HEK293 (cell line): ENCODE data around the gene FAM3C.

Experiments
- CTCF ChIA-PET: fragments of 350-600 bp; formaldehyde crosslinking; extraction: SDS; loops from one replicate; lab custom pipeline; 2021; ENCODE audit warnings: antibody characterized with exemption; lab: Yijun Ruan, JAX
- POLR2A ChIA-PET: fragments of 300-600 bp; formaldehyde crosslinking; extraction: SDS; loops from one replicate; lab custom pipeline; 2020; ENCODE audit warnings: antibody characterized with exemption, inconsistent platforms; lab: Yijun Ruan, JAX
- H3K27ac ChIP-seq: fragments of 200-500 bp; sonication (Bioruptor generic); 2 replicates; pipeline ENCODE4 v1.5.1; 2014; ENCODE audit warnings: low read depth, low read length, control low read depth, inconsistent platforms; ENCODE audit errors: extremely low read depth
- H3K36me3 ChIP-seq, 2 experiments: fragments of 200-500 bp in 1 of 2; sonication (Bioruptor generic) in 1 of 2; 1 replicate in 1 of 2; 2 replicates in 1 of 2; pipeline ENCODE4 v1.5.1; 2014 to 2017; ENCODE audit warnings: inconsistent platforms in 2 of 2, low read length in 2 of 2; ENCODE audit not compliant: control insufficient read depth in 2 of 2, insufficient read depth in 1 of 2
- H3K4me1 ChIP-seq: fragments of 200-500 bp; sonication (Bioruptor generic); 2 replicates; pipeline ENCODE4 v1.5.1; 2014; ENCODE audit warnings: mild to moderate bottlenecking, low read length, inconsistent platforms; ENCODE audit not compliant: control insufficient read depth, insufficient read depth
- H3K4me3 ChIP-seq: 2 replicates; pipeline ENCODE4 v1.5.1; 2011; ENCODE audit warnings: low read depth, mild to moderate bottlenecking, control low read depth, low read length, moderate library complexity
- H3K9me3 ChIP-seq: fragments of 200-500 bp; sonication (Bioruptor generic); 2 replicates; pipeline ENCODE4 v1.5.1; 2014; ENCODE audit warnings: low read depth, low read length, inconsistent platforms; ENCODE audit not compliant: control insufficient read depth, insufficient read depth
- CTCF ChIP-seq: fragments of 450-650 bp; formaldehyde crosslinking; IDR thresholded peaks from 2 replicates; pipeline ENCODE4 v1.5.1; 2016; ENCODE audit warnings: missing biosample characterization, missing genetic modification characterization
- IKZF3 ChIP-seq: fragments of 450-650 bp; IDR thresholded peaks from 2 replicates; pipeline ENCODE4 v1.5.0; 2018; ENCODE audit warnings: missing biosample characterization, mild to moderate bottlenecking, missing genetic modification characterization, moderate library complexity
- ZBTB1 ChIP-seq: fragments of 450-650 bp; formaldehyde crosslinking; IDR thresholded peaks from 2 replicates; pipeline ENCODE4 v1.5.1; 2016; ENCODE audit warnings: missing biosample characterization, missing genetic modification characterization
- ZNF132 ChIP-seq: fragments of 450-650 bp; formaldehyde crosslinking; IDR thresholded peaks from 2 replicates; pipeline ENCODE4 v1.5.1; 2017; ENCODE audit warnings: missing biosample characterization, missing genetic modification characterization, borderline replicate concordance
- ZNF362 ChIP-seq: fragments of 450-650 bp; formaldehyde crosslinking; IDR thresholded peaks from 2 replicates; pipeline ENCODE4 v1.5.1; 2016; ENCODE audit warnings: missing biosample characterization, missing genetic modification characterization
- ZNF473 ChIP-seq: fragments of 450-650 bp; formaldehyde crosslinking; IDR thresholded peaks from 2 replicates; pipeline ENCODE4 v1.5.1; 2017; ENCODE audit warnings: missing biosample characterization, missing genetic modification characterization
- ZNF560 ChIP-seq: fragments of 450-650 bp; formaldehyde crosslinking; IDR thresholded peaks from 2 replicates; pipeline ENCODE4 v1.5.1; 2017; ENCODE audit warnings: missing biosample characterization, missing genetic modification characterization, borderline replicate concordance
- ZSCAN30 ChIP-seq: fragments of 450-650 bp; IDR thresholded peaks from 2 replicates; pipeline ENCODE4 v1.5.1; 2018; ENCODE audit warnings: missing biosample characterization, mild to moderate bottlenecking, missing genetic modification characterization, moderate library complexity
- TF ChIP-seq, protein P1 (sequence below): fragments of 450-650 bp; formaldehyde crosslinking; IDR thresholded peaks from 2 replicates; pipeline ENCODE4 v1.5.1; 2016; ENCODE audit warnings: missing biosample characterization, missing genetic modification characterization, low read depth
- TF ChIP-seq, protein P2 (sequence below): fragments of 450-650 bp; formaldehyde crosslinking; IDR thresholded peaks from 2 replicates; pipeline ENCODE4 v1.5.1; 2016; ENCODE audit warnings: missing biosample characterization, missing genetic modification characterization
- TF ChIP-seq, protein P3 (sequence below): fragments of 450-650 bp; formaldehyde crosslinking; optimal IDR thresholded peaks from 2 replicates; pipeline ENCODE3; 2016; ENCODE audit warnings: missing biosample characterization, mild to moderate bottlenecking, missing genetic modification characterization
- TF ChIP-seq, protein P4 (sequence below): fragments of 450-650 bp; formaldehyde crosslinking; IDR thresholded peaks from 2 replicates; pipeline ENCODE4 v1.5.1; 2017; ENCODE audit warnings: missing biosample characterization, missing genetic modification characterization

Gene FAM3C

DNA sequence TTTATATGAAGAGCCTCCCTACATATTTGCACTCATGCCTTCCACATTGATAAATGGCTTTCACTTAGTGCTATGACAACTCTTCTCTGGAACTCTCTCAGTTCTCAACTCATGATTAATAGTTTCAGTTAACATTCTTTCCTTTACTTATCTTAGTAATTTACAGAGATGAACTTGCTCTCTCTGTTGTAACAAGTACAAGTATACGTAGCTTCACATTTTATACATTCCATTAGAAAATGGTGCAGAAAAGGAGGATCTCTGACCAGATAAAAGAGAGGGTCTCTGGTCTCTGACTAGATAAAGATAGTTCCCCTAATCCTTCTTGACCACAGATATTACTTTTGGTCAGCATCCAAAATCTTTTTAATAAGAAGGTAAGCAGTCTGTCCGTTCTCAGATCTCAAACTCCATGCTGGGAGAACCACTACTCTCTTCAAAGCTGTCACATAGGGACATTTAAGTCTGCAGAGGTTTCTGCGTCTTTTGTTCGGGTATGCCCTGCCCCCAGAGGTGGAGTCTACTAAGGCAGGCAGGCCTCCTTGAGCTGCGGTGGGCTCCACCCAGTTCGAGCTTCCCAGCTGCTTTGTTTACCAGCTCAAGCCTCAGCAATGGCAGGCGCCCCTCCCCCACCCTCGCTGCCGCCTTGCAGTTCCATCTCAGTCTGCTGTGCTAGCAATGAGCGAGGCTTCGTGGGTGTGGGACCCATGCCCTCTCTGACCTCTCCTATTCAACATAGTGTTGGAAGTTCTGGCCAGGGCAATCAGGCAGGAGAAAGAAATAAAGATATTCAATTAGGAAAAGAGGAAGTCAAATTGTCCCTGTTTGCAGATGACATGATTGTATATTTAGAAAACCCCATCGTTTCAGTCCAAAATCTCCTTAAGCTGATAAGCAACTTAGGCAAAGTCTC lies 42.2 kb upstream of the FAM3C start (continued):
- peak; percentile 19; the same call in 1 of the 2 replicates for TF ChIP-seq CTCF
- TF ChIP-seq, all 188 proteins: peak for 13; not testable (repeated sequence) for 175

- Histone ChIP-seq H3K36me3 (no peaks in the 10 kb centered on the region), H3K4me1 (no peaks in the 10 kb centered on the region), H3K9me3 (no peaks in the 10 kb centered on the region), H3K4me3 (no peak overlapping the region), H3K27ac (no peak overlapping the region)
- no peak for TF ChIP-seq ZNF473 (tag by site-specific recombination)
- TF ChIP-seq, protein P1, sequence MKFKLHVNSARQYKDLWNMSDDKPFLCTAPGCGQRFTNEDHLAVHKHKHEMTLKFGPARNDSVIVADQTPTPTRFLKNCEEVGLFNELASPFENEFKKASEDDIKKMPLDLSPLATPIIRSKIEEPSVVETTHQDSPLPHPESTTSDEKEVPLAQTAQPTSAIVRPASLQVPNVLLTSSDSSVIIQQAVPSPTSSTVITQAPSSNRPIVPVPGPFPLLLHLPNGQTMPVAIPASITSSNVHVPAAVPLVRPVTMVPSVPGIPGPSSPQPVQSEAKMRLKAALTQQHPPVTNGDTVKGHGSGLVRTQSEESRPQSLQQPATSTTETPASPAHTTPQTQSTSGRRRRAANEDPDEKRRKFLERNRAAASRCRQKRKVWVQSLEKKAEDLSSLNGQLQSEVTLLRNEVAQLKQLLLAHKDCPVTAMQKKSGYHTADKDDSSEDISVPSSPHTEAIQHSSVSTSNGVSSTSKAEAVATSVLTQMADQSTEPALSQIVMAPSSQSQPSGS (tag by site-specific recombination) = no peak
- TF ChIP-seq ZBTB1 (tag by site-specific recombination) = no peak
- no peak for TF ChIP-seq ZNF132 (tag by site-specific recombination)
- no peak for TF ChIP-seq ZSCAN30 (tag by site-specific recombination)
- TF ChIP-seq ZNF362 (tag by site-specific recombination) = no peak
- TF ChIP-seq IKZF3 (tag by site-specific recombination) = no peak
- TF ChIP-seq ZNF560 = no peak
- TF ChIP-seq, protein P2, sequence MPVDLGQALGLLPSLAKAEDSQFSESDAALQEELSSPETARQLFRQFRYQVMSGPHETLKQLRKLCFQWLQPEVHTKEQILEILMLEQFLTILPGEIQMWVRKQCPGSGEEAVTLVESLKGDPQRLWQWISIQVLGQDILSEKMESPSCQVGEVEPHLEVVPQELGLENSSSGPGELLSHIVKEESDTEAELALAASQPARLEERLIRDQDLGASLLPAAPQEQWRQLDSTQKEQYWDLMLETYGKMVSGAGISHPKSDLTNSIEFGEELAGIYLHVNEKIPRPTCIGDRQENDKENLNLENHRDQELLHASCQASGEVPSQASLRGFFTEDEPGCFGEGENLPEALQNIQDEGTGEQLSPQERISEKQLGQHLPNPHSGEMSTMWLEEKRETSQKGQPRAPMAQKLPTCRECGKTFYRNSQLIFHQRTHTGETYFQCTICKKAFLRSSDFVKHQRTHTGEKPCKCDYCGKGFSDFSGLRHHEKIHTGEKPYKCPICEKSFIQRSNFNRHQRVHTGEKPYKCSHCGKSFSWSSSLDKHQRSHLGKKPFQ (tag by site-specific recombination) = no peak
- TF ChIP-seq, protein P3, sequence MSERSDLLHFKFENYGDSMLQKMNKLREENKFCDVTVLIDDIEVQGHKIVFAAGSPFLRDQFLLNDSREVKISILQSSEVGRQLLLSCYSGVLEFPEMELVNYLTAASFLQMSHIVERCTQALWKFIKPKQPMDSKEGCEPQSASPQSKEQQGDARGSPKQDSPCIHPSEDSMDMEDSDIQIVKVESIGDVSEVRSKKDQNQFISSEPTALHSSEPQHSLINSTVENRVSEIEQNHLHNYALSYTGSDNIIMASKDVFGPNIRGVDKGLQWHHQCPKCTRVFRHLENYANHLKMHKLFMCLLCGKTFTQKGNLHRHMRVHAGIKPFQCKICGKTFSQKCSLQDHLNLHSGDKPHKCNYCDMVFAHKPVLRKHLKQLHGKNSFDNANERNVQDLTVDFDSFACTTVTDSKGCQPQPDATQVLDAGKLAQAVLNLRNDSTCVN (tag by site-specific recombination) = no peak
- TF ChIP-seq, protein P4, sequence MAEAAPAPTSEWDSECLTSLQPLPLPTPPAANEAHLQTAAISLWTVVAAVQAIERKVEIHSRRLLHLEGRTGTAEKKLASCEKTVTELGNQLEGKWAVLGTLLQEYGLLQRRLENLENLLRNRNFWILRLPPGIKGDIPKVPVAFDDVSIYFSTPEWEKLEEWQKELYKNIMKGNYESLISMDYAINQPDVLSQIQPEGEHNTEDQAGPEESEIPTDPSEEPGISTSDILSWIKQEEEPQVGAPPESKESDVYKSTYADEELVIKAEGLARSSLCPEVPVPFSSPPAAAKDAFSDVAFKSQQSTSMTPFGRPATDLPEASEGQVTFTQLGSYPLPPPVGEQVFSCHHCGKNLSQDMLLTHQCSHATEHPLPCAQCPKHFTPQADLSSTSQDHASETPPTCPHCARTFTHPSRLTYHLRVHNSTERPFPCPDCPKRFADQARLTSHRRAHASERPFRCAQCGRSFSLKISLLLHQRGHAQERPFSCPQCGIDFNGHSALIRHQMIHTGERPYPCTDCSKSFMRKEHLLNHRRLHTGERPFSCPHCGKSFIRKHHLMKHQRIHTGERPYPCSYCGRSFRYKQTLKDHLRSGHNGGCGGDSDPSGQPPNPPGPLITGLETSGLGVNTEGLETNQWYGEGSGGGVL (tag by site-specific recombination) = no peak
- ChIA-PET CTCF (interaction anchor here (0.6 to 1.3 kb wide), 3 partner anchors 7 to 141 kb away, joined by 3 to 4 read pairs (median 3); no protein-coding TSS in a partner anchor), POLR2A (interaction anchor here (1.1 kb wide), 1 partner anchor 16 kb away, joined by 3 read pairs; no protein-coding TSS in a partner anchor)
These were observed 41.4 kb upstream of the FAM3C start for GRCh38 chr7:121437470-121437869.
